GM18909 (cell line): ENCODE results near the gene TBK1.

Experiments
- ATAC-seq: cut with Tn5 transposase; IDR thresholded peaks from one replicate; pipeline ENCODE4 v1.9.1; 2021; ENCODE audit warnings: mild to moderate bottlenecking; ENCODE audit not compliant: unreplicated experiment, poor library complexity

TBK1 gene

DNA sequence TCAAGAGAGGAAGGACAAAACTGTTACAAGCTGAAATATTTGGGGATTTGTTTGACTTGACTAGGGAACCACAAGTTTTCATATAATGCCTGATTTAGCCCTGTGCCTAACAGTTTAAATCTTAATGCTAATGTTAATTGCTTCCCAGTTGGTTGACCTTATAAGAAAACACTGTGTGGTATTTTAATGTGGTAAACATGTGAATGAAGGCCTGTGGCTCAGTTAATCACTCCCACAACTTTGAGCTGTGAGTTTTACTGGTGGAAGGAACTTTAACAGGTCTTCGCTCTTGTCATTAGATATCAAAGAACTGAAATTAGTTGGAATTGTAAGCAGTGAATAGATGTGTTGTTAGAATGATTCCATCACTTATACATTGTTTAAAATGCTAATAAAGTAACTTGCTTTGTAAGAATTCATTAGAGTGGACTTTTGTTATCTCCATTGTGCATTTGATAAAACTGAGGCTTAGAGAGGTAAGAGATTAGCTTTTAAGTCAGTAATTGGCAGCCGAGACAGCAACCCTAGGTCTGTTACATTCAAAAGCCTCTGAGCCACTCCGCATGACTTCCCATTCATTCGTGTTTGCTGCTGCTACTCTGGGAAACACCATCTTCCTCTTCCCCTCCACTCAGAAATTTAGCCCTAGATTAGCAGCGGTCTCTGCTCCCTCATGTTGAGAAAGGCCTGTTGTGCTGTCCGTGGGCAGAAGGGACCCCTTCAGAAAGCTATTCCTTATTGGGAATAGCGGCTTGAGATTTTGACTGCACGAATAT lies 1.0 kb upstream of the TBK1 start:
- no peak for ATAC-seq

- ATAC-seq: no peak
Observed at GRCh38 chr12:64452559-64453329, 824 bp downstream of the TBK1 start.

- ATAC-seq: no peak
Observed at GRCh38 chr12:64455506-64455905, 3.6 kb downstream of the TBK1 start.

DNA sequence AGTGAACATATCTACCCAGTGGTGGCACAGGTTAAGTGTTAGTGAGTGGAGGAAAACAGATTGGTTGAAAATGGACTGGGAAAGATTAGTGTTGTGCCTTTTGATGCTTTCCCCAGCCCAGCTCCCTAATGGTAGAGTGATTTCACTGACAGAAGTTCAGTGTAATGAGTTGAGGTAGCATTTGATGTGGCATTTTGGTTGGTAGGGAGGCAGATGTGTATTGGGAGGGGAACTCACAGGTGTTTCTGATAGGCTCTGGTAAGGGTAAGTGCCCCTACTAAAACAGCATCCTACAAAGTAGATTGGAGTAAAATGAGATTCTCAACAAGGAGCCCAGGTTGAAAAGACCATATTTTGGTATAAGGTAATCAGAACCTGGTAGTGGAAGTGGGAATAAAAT lies 4.2 kb downstream of the TBK1 start:
- no peak for ATAC-seq

DNA sequence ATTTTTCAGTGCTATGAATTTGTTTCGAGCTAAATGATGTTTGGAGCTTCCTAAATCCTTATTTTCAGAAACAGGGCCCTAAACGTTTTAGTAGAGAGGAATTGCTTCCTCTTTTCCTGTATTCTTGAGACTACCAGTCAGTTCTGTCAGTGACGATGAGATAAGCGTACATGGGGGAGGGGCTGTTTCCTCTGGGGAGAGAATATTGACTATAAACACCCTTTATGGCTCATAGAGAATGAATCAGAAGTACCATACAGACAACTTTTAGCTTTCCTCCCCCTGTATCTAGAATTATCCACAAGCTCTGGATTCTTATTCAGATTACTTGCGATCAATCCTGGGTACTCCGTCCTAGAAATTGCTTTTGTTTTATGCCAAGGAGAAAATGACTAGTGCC lies 5.1 kb downstream of the TBK1 start:
- ATAC-seq: no peak

GRCh38 chr12:64457466-64457865 lies 5.5 kb downstream of the TBK1 start:
- no peak for ATAC-seq

DNA sequence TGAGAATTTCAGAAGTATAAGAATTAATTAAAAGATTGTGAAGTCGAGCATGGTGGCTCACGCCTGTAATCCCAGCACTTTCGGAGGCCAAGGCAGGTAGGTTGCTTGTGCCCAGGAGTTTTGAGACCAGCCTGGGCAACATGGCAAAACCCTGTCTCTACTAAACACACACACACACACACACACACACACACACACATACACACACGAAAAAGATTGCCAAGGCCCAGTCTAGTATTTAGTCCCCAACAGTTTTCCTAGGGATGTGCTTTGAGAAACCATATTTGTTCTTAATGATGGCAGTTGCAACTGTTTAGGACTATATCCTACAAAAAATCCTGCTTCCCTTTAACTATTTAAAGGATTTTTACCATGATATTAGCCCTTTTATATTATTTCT lies 6.0 kb downstream of the TBK1 start:
- no peak for ATAC-seq

DNA sequence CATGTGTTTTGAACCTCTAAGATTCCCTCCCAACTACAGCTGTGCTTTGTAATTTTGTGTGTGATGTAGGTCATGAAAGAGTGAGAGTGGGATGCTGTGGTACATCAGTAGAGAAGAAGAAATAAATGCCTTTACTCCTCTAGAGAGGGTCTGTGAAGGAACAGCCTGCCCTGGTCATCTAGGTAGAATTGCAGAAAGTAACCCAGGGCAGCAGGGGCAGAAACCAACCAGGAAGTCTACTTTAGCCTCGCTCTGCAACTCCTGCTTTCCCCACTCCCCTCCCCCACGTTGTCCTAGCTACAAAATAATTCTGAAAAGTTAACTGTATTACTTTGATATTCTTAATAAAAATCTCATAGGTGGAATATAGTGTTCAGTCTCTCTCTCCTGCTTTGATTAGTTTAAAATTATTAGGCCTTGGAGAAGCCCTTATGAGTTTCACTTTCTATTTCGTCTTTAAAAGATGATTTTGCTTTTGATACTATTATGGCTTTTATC lies 7.5 kb downstream of the TBK1 start:
- peak; percentile 66 for ATAC-seq

- ATAC-seq: no peak
Observed at GRCh38 chr12:64461634-64462414, 9.9 kb downstream of the TBK1 start.

GRCh38 chr12:64466178-64466577 lies 14.3 kb downstream of the TBK1 start:
- ATAC-seq: no peak

DNA sequence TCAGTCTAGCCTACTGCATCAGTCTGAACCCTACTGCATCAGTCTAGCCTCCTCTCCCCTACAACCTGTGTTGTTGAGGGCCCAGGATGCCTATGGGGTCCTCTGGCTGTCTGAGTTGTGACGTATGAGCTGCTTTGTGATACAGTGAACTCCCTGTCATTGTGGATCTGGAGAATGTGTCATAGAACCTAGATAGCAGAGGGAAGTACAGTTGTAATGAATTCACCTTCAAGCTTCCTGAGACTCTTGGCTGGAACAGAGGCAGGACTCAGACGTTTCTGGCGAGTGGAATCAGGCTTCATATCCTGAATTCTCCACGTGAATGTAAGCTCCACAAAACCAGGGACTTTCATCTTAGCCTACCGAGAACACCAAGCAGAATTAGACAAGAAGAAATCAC lies 17.0 kb downstream of the TBK1 start:
- no peak for ATAC-seq

DNA sequence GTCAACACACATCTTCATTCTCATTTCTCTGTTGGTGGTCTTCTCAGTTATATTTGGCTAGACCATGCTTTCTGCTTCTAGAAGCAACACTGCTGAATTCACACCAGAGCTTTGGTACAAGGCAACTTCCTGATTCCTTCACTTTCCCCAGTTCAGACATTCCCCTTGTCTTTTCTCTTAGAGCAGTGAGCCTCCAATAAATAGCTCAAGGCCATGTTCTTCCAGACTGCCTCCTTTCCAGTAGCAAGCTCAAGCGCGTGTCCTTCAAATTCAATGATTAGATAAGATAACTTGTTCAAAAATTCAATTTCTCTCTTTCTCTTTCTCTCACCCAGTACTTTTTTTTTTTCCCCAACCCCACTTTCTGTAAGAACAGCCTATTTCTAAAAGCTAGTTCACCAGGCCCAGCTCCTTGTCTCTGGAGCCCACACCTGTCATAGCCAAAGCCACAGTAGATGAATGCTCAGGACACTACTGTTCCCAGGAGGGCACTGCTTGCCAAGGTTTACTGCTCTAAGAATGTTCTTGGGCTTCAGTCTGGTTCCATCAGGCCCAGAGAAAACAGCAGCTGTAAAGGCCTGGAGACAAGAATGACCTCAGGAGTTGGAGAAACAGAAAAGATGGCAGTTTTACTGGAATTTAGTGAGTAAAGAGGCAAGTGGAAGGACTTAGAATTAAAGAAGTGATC lies 17.7 kb downstream of the TBK1 start:
- ATAC-seq: no peak

GRCh38 chr12:64470495-64470894 lies 18.6 kb downstream of the TBK1 start:
- no peak for ATAC-seq

DNA sequence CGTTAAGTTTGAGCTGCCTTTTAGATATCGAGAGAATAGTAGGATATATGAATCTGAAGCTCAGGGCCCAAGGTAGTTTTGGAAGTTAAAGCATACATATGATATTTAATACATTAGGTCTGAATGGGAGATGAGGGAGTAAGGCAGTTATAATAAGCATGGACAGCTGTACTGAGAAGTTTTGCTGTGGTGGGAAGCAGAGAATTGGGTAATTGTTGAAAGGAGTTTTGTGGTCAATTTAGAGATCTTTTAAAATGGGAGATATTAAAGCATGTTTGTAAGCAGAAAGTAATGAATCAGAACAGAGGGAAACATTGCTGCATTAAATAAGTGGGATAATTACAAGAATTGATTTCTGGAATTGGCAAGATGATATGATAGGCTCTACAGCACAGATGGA lies 21.3 kb downstream of the TBK1 start:
- no peak for ATAC-seq

- ATAC-seq: no peak
Observed at GRCh38 chr12:64475518-64475917, 23.6 kb downstream of the TBK1 start.

- ATAC-seq: no peak
Observed at GRCh38 chr12:64476844-64477243, 24.9 kb downstream of the TBK1 start.

DNA sequence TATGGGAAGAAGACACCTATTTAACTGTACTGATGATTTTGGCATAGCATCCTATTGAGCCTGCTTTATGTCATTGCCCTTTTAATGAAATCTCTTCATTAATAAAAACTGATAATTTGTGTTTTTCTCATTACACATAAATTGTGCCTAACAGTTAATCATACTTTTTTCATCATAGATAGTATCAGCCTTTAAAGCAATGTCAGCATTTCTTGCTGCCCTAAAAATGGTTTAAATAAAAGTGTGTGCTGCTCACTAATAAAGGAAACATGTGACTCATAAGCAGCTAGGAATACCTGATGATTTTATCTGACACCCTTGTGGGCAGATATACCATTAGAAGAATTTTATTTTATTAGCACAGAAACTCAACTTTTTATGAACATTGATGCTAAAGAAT lies 26.7 kb downstream of the TBK1 start:
- ATAC-seq: no peak

DNA sequence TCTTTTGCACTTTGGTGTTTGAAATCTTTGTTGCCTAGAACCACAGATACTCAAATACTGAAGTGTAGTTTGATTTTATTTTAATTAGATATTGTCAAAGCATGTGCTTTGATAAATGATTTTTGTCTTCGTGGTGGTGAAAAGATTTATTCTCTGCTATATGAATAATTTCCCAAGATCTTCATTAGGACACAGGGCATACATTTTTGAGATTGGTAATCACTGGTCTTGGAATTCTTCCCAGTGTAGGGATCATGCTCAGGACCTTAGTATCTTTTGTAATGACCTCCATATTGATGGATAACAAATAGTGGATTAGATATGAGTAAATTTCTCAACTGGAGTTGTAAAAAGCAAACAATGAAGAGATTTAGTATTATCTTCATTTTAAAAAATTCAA lies 28.2 kb downstream of the TBK1 start:
- ATAC-seq: no peak

- ATAC-seq: no peak
Observed at GRCh38 chr12:64486657-64487056, 34.7 kb downstream of the TBK1 start.

DNA sequence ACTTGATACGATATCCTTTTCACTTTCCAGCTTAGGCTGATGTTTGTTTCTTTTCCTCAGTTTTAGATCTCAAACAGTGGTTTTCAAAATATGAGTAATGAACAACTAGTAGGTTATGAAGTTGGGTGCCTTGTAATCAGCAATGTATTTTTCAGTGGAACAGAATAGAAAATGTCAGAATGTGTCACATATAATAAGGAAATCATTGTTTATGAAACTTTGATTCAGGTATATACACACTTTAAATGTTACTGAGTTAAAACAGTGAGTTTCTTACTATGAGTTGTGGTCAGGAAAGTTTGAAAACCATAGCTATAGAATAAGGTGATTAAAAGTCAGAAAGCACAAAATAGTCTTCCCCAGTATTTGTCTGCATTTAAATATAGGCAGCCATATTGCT lies 39.8 kb downstream of the TBK1 start:
- ATAC-seq: no peak
